Stimulated activated CD4-positive, alpha-beta T cell treated with anti-CD3 and anti-CD28 coated beads, Interleukin-12 subunit alpha, Interleukin-12 subunit beta, amount 100 ng/mL, for 48 hours (primary cell): Measurements from ENCODE around the gene A2ML1.
"Not testable (repeated sequence)": the region's sequence is repeated elsewhere in the genome, so short reads cannot be mapped to it uniquely, and the experiment has no call there.

Experiments used
- DNase-seq, 3 donors: peaks; one replicate each; pipeline ENCODE4 v3.0.0-alpha.2; 2020; ENCODE audit warnings: low read depth in 2 of 3, low spot score in 1 of 3

Gene A2ML1

GRCh38 chr12:8816448-8817050, 5.9 kb upstream of the A2ML1 start:
- no peak for DNase-seq

GRCh38 chr12:8817856-8818255, 4.6 kb upstream of the A2ML1 start:
- DNase-seq: no peak

GRCh38 chr12:8818526-8818925, 3.9 kb upstream of the A2ML1 start:
- DNase-seq: no peak

- DNase-seq: no peak
Observed at GRCh38 chr12:8819666-8819980, 2.8 kb upstream of the A2ML1 start.

GRCh38 chr12:8820676-8821407, 1.6 kb upstream of the A2ML1 start:
- not testable (repeated sequence) for DNase-seq

- DNase-seq: no peak
Observed at GRCh38 chr12:8821591-8821990, 830 bp upstream of the A2ML1 start.

- no peak for DNase-seq
Observed at GRCh38 chr12:8823565-8824300, 1.3 kb downstream of the A2ML1 start.

- no peak for DNase-seq
Observed at GRCh38 chr12:8827551-8828256, 5.3 kb downstream of the A2ML1 start.

GRCh38 chr12:8828257-8829124, 6.1 kb downstream of the A2ML1 start:
- no peak for DNase-seq

GRCh38 chr12:8829125-8829518, 6.7 kb downstream of the A2ML1 start:
- DNase-seq: no peak

GRCh38 chr12:8829621-8830020, 7.2 kb downstream of the A2ML1 start:
- no peak for DNase-seq

GRCh38 chr12:8831116-8831515, 8.7 kb downstream of the A2ML1 start:
- no peak for DNase-seq

GRCh38 chr12:8832500-8832899, 10.1 kb downstream of the A2ML1 start:
- DNase-seq: no peak

GRCh38 chr12:8834230-8834629, 11.8 kb downstream of the A2ML1 start:
- no peak for DNase-seq

- no peak for DNase-seq
Observed at GRCh38 chr12:8837291-8837690, 14.9 kb downstream of the A2ML1 start.

- no peak for DNase-seq
Observed at GRCh38 chr12:8840321-8840720, 17.9 kb downstream of the A2ML1 start.

GRCh38 chr12:8840938-8841633, 18.7 kb downstream of the A2ML1 start:
- no peak for DNase-seq

- DNase-seq: no peak
Observed at GRCh38 chr12:8841778-8842177, 19.4 kb downstream of the A2ML1 start.

- no peak for DNase-seq
Observed at GRCh38 chr12:8844665-8845064, 22.2 kb downstream of the A2ML1 start.

GRCh38 chr12:8846305-8846704, 23.9 kb downstream of the A2ML1 start:
- DNase-seq: no peak
